Liver (tissue), 3 donors: ENCODE measurements around the gene PRDM2.

ENCODE experiments used
- TAF1 ChIP-seq: conservative IDR thresholded peaks from 2 replicates; pipeline ENCODE4 v1.6.1; 2016; ENCODE audit warnings: antibody characterized with exemption, mild to moderate bottlenecking
- TF ChIP-seq, protein P1 (sequence below): fragments of 150-350 bp; IDR thresholded peaks from 2 replicates; pipeline ENCODE4 v1.5.1; 2017; ENCODE audit warnings: improper control_type of control experiment, low read depth, low read length; ENCODE audit not compliant: missing input control
- TF ChIP-seq, protein P2 (sequence below): IDR thresholded peaks from 2 replicates; pipeline ENCODE4 v1.6.1; 2016; ENCODE audit warnings: antibody characterized with exemption, mild to moderate bottlenecking
- donor health status: healthy.
- donor health status: healthy.

DNA sequence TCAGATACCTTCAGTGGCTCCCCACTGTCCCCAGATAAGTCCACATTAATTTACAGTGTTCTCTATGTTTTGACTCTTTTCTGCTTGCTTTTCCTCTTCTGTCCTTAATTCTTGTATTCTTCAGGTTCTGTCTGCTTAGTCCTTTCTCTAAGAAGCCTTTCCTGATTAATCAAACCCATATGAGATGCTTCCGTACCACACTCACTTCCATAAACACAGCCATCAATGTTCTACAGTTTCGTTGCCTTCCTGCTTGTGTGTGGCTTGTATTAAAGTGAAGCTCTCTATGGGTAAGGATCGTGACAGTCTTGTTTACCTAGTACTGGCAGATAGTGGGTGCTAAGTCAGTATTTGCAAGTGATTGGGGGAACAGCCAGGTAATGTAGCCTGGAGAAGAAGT, 75.9 kb downstream of the PRDM2 start:
- TF ChIP-seq, protein P1, sequence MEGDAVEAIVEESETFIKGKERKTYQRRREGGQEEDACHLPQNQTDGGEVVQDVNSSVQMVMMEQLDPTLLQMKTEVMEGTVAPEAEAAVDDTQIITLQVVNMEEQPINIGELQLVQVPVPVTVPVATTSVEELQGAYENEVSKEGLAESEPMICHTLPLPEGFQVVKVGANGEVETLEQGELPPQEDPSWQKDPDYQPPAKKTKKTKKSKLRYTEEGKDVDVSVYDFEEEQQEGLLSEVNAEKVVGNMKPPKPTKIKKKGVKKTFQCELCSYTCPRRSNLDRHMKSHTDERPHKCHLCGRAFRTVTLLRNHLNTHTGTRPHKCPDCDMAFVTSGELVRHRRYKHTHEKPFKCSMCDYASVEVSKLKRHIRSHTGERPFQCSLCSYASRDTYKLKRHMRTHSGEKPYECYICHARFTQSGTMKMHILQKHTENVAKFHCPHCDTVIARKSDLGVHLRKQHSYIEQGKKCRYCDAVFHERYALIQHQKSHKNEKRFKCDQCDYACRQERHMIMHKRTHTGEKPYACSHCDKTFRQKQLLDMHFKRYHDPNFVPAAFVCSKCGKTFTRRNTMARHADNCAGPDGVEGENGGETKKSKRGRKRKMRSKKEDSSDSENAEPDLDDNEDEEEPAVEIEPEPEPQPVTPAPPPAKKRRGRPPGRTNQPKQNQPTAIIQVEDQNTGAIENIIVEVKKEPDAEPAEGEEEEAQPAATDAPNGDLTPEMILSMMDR, result no peak
- TF ChIP-seq TAF1, result no peak
- TF ChIP-seq, protein P2, sequence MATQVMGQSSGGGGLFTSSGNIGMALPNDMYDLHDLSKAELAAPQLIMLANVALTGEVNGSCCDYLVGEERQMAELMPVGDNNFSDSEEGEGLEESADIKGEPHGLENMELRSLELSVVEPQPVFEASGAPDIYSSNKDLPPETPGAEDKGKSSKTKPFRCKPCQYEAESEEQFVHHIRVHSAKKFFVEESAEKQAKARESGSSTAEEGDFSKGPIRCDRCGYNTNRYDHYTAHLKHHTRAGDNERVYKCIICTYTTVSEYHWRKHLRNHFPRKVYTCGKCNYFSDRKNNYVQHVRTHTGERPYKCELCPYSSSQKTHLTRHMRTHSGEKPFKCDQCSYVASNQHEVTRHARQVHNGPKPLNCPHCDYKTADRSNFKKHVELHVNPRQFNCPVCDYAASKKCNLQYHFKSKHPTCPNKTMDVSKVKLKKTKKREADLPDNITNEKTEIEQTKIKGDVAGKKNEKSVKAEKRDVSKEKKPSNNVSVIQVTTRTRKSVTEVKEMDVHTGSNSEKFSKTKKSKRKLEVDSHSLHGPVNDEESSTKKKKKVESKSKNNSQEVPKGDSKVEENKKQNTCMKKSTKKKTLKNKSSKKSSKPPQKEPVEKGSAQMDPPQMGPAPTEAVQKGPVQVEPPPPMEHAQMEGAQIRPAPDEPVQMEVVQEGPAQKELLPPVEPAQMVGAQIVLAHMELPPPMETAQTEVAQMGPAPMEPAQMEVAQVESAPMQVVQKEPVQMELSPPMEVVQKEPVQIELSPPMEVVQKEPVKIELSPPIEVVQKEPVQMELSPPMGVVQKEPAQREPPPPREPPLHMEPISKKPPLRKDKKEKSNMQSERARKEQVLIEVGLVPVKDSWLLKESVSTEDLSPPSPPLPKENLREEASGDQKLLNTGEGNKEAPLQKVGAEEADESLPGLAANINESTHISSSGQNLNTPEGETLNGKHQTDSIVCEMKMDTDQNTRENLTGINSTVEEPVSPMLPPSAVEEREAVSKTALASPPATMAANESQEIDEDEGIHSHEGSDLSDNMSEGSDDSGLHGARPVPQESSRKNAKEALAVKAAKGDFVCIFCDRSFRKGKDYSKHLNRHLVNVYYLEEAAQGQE, result no peak
